ENCODE results near the gene NUMBL. TPM values are rescaled to one million over a fixed set of nuclear protein-coding genes. Genes with fewer than 3 reads are reported as not detected.
A peak's percentile ranks its signal among the peaks of the same experiment; 100 is the strongest.

NUMBL gene
- total RNA-seq, 4 donors from 2014 or later = 35.8 to 60.6 (median 49.1) TPM

DNA sequence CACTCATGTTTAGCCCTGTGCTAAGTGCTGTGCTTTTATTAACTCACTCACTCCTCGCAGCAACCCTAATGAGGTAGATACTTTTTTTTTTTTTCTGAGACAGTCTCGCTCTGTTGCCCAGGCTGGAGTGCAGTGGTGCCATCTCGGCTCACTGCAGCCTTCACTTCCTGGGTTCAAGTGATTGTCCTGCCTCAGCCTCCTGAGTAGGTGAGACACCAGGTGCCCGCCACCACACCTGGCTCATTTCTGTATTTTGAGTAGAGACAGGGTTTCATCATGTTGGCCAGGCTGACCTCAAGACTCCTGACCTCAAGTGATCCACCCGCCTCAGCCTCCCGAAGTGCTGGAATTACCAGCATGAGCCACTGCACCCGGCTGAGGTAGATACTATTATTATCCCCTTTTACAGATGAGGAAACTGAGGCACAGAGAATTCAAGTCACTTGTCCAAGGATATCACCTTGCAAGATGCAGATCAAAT is 29.0 kb upstream of the NUMBL start:
- WGBS, 2 donors (ENCODE audit: low coverage in 1 of 2) = 15 to 39% methylated on average over 3 to 5 of the region's 7 CpGs
- TF ChIP-seq POLR2AphosphoS5 (IDR thresholded peaks at IDR 0.05) = no peak
- TF ChIP-seq POLR2A (IDR thresholded peaks at IDR 0.05) = no peak
- TF ChIP-seq, protein P1, sequence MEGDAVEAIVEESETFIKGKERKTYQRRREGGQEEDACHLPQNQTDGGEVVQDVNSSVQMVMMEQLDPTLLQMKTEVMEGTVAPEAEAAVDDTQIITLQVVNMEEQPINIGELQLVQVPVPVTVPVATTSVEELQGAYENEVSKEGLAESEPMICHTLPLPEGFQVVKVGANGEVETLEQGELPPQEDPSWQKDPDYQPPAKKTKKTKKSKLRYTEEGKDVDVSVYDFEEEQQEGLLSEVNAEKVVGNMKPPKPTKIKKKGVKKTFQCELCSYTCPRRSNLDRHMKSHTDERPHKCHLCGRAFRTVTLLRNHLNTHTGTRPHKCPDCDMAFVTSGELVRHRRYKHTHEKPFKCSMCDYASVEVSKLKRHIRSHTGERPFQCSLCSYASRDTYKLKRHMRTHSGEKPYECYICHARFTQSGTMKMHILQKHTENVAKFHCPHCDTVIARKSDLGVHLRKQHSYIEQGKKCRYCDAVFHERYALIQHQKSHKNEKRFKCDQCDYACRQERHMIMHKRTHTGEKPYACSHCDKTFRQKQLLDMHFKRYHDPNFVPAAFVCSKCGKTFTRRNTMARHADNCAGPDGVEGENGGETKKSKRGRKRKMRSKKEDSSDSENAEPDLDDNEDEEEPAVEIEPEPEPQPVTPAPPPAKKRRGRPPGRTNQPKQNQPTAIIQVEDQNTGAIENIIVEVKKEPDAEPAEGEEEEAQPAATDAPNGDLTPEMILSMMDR (IDR thresholded peaks at IDR 0.05) = no peak
- TF ChIP-seq EP300 (IDR thresholded peaks at IDR 0.05) = no peak
- Histone ChIP-seq H3K9me3 (no peaks in the 10 kb centered on the region), H3K27ac (peak overlapping the region; percentile 97 to 99 (median 98)), H3K36me3 (peaks cover 0 to 19% of the 10 kb centered on the region in 2 donors), H3K27me3 (no peaks in the 10 kb centered on the region), H3K4me1 (peaks cover 0 to 85% (median 36%) of the 10 kb centered on the region in 3 donors), H3K4me3 (peak overlapping the region; percentile 77 to 92)
- no peak for ATAC-seq

DNA sequence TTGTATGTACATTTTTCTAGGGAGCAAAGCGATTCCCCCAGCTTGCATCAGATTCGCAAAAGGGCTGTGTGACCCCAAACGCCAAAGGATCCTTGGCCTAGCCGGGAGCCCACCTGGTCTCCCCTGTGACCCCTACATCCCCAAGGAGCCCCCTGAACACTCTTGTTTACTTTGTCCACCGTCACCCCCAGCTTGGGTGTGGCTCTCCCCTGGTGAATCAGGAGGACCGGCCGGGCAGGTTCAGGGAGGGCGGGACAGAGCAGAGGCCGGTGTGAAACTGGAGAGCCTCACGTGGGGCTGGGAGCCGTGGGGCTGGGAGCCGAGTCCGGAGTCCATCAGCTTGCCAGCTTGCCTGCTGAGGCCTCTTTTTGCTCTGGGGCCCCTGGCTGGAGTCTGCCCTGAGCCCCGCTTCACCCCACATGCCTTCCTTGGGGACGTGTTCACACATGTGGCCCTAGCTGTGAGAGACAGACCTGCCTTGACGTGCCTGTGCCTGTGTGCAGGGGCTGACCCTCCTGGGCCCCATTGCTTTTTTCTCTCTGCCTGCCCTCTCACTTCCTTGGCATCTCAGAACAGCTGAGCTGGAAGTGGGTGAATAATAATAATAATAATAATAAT is 28.4 kb upstream of the NUMBL start:
- Histone ChIP-seq H3K27ac (peak overlapping the region; percentile 97 to 99 (median 98)), H3K4me1 (peaks cover 0 to 85% (median 42%) of the 10 kb centered on the region in 3 donors), H3K27me3 (no peaks in the 10 kb centered on the region), H3K36me3 (peaks cover 0 to 13% of the 10 kb centered on the region in 2 donors), H3K4me3 (peak overlapping the region; percentile 77 to 92), H3K9me3 (no peaks in the 10 kb centered on the region)
- ATAC-seq = no peak
- TF ChIP-seq POLR2A (IDR thresholded peaks at IDR 0.05) = peak in 1 of 2 donors; percentile 39
- no peak for TF ChIP-seq POLR2AphosphoS5 (IDR thresholded peaks at IDR 0.05)
- WGBS, 2 donors (ENCODE audit: low coverage in 1 of 2) = 11% methylated on average over 6 of the region's 16 CpGs; no CpG with 5 or more reads in 1 of the 2 donors

DNA sequence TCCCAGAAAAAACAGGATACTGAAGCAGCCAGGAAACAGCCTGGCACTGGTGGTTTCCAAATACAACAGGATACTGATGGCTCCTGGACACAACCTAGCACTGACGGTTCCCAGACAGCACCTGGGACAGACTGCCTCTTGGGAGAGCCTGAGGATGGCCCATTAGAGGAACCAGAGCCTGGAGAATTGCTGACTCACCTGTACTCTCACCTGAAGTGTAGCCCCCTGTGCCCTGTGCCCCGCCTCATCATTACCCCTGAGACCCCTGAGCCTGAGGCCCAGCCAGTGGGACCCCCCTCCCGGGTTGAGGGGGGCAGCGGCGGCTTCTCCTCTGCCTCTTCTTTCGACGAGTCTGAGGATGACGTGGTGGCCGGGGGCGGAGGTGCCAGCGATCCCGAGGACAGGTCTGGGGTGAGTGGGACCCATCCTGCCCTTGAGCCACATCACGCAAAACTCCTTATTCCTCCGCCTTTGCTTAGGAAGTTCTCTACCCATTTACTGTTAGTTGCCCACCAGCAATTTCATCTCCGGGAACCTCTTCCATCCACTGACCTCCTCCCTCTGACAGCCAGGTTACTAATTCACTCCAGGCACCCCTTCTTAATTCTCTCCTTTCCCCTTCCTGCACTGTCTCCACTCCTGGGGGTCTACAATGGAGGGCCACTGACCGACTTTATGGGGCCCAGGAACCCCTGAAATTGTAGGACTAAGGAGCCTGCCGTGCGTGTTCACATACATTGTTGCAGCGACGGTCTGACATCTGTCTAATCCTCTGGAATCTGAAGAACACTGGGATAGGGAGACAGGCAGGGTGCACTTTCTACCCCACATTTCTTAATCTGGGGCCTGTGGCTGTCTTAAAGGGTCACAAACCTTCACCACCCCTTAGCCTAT is 27.7 kb upstream of the NUMBL start:
- Histone ChIP-seq H3K4me1 (peaks cover 0 to 85% (median 43%) of the 10 kb centered on the region in 3 donors), H3K9me3 (no peaks in the 10 kb centered on the region), H3K36me3 (peaks cover 0 to 11% of the 10 kb centered on the region in 2 donors), H3K27ac (peak overlapping the region; percentile 97 to 99 (median 98)), H3K4me3 (peak overlapping the region; percentile 77 to 92), H3K27me3 (no peaks in the 10 kb centered on the region)
- no peak for ATAC-seq
- WGBS, 2 donors (ENCODE audit: low coverage in 1 of 2) = 14% methylated on average over 7 of the region's 20 CpGs; no CpG with 5 or more reads in 1 of the 2 donors
- TF ChIP-seq EP300 (IDR thresholded peaks at IDR 0.05) (no peak), POLR2A (IDR thresholded peaks at IDR 0.05) (peak in 1 of 2 donors; percentile 13)

DNA sequence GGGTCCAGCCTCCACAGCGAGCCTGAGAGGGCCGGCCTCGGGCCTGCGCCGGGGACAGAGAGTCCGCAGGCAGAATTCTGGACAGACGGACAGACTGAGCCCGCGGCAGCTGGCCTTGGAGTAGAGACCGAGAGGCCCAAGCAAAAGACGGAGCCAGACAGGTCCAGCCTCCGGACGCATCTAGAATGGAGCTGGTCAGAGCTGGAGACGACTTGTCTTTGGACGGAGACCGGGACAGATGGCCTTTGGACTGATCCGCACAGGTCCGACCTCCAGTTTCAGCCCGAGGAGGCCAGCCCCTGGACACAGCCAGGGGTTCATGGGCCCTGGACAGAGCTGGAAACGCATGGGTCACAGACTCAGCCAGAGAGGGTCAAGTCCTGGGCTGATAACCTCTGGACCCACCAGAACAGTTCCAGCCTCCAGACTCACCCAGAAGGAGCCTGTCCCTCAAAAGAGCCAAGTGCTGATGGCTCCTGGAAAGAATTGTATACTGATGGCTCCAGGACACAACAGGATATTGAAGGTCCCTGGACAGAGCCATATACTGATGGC is 27.0 kb upstream of the NUMBL start:
- 0% methylated on average over 4 of the region's 20 CpGs; no CpG with 5 or more reads in 1 of the 2 donors for WGBS, 2 donors (ENCODE audit: low coverage in 1 of 2)
- TF ChIP-seq EP300 (IDR thresholded peaks at IDR 0.05) (no peak), POLR2AphosphoS5 (IDR thresholded peaks at IDR 0.05) (no peak), POLR2A (IDR thresholded peaks at IDR 0.05) (no peak)
- TF ChIP-seq, protein P1 (IDR thresholded peaks at IDR 0.05) = no peak
- Histone ChIP-seq H3K36me3 (peaks cover 0 to 12% of the 10 kb centered on the region in 2 donors), H3K9me3 (no peaks in the 10 kb centered on the region), H3K27me3 (no peaks in the 10 kb centered on the region), H3K4me1 (peaks cover 0 to 78% (median 39%) of the 10 kb centered on the region in 3 donors), H3K27ac (peak overlapping the region; percentile 97 to 99 (median 98)), H3K4me3 (peak overlapping the region; percentile 77 to 92)
- no peak for ATAC-seq

DNA sequence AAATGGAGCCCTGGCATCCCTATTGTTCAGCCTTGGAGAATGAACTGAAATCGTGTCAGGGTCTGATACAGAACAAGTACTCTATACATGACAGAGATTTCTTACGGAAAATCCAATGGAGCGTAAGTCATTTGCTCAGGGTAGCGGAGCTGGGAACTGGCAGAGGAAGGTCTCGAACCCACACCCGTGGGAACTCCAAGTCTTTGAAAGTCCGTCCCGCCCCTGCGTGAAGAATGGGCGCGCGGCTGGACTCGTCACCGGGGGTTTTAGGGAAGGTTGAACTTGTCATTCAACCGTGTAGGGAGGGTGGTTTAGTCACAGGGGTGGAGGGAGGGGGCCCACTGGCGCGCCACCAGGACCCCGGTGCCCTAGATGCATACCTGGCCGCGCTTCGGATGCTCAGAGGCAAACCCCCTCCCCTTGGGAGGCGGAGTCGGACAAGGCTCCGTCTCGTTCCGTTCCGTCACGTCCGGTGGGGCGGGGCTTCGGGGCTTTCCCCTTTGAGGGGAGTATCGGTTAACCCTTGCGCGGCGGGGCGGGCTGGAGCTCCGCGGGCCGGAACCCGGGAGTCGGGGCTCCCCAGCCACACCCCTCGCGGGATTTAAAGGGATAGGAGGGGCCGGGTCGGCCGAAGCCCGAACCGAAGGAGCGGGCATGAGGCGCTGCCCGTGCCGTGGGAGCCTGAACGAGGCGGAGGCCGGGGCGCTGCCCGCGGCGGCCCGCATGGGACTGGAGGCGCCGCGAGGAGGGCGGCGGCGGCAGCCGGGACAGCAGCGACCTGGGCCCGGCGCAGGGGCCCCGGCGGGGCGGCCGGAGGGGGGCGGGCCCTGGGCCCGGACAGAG is 26.3 kb upstream of the NUMBL start, which contains the start of the genes COQ8B and ITPKC:
COQ8B (minus strand) TSS at position 405 of the 843 bp plus-strand sequence. CDS start 2,254 bp downstream, outside the sequence.
ITPKC (plus strand) TSS at position 631 of the 843 bp plus-strand sequence; CDS start at position 655, 24 bp downstream.
- H3K9me3 ChIP-seq = no peaks in the 10 kb centered on the region
- peaks cover 0 to 71% (median 33%) of the 10 kb centered on the region in 3 donors for H3K4me1 ChIP-seq
- peak within 1 kb of the TSS; percentile 77 to 92 for H3K4me3 ChIP-seq
- WGBS, 2 donors (ENCODE audit: low coverage in 1 of 2) = 0% methylated on average over 1 to 3 of the region's 76 CpGs
- ATAC-seq = peak; percentile 75
- peaks cover 0 to 18% of the 10 kb centered on the region in 2 donors for H3K36me3 ChIP-seq
- peak; percentile 94 for TF ChIP-seq POLR2AphosphoS5 (IDR thresholded peaks at IDR 0.05)
- TF ChIP-seq POLR2A (IDR thresholded peaks at IDR 0.05) = peak; percentile 76 to 83
- TF ChIP-seq EP300 (IDR thresholded peaks at IDR 0.05) = no peak
- TF ChIP-seq, protein P1 (IDR thresholded peaks at IDR 0.05) = peak in 2 of 4 experiments; percentile 62 to 63
- H3K27ac ChIP-seq = peak within 1 kb of the TSS; percentile 97 to 99 (median 98)
- H3K27me3 ChIP-seq = no peaks in the 10 kb centered on the region

Measured in gastroesophageal sphincter (tissue), 4 donors.